K562 (cell line): ENCODE data around the gene IKZF3. TPM values are rescaled to one million over a fixed set of nuclear protein-coding genes. Genes with fewer than 3 reads are reported as not detected.

Experiments
- ATAC-seq: fragments of 200-7000 bp; cut with Tn5 transposase; 3 replicates; pipeline ENCODE4 v1.9.1; 2020; ENCODE audit warnings: moderate library complexity
- BruUV-seq: library from RNA; stranded (reverse); fragments of 400-500 nt; replicated peaks from 2 replicates; lab custom pipeline; 2021; lab: Mats Ljungman, UMichigan
- CTCF ChIA-PET: fragments of 300-600 bp; formaldehyde crosslinking; extraction: SDS; loops from one replicate; lab custom pipeline; 2021; ENCODE audit warnings: low intra/inter-chr PET ratio; lab: Yijun Ruan, JAX
- POLR2A ChIA-PET: fragments of 300-600, 350-650 bp; sonication (Branson Sonifier 250); formaldehyde crosslinking; extraction: SDS; loops from one replicate; lab custom pipeline; 2021; ENCODE audit warnings: antibody characterized with exemption, inconsistent platforms; lab: Yijun Ruan, JAX
- DNase-seq, 4 experiments: peaks; one replicate each; pipeline versions ENCODE4 v3.0.0 to v3.0.0-alpha.2; 2011 to 2018; ENCODE audit warnings: low spot score in 3 of 4, mixed read lengths in 3 of 4; ENCODE audit errors: extremely low read depth in 1 of 4
- FAIRE-seq: peaks from 2 replicates; lab custom pipeline; 2011; peaks lifted over from hg19 to GRCh38; lab: Jason Lieb, UNC
- H2AFZ ChIP-seq: 2 replicates; pipeline ENCODE4 v1.6.0; 2011; ENCODE audit warnings: low read depth, low read length, control low read depth, inconsistent platforms
- H3K27ac ChIP-seq: fragments of 200-600 bp; 3 replicates; pipeline ENCODE4 v1.8.0; 2011; ENCODE audit warnings: low read depth, mild to moderate bottlenecking, control low read depth, inconsistent platforms, low read length, moderate library complexity, mixed read lengths; ENCODE audit errors: extremely low read depth
- H3K27me3 ChIP-seq, 2 experiments: fragments of 300-600 bp in 1 of 2; 2 replicates in 1 of 2; 3 replicates in 1 of 2; pipeline versions ENCODE4 v1.6.0 to v1.8.0; 2011; ENCODE audit warnings: inconsistent platforms in 2 of 2, low read length in 2 of 2, mild to moderate bottlenecking in 1 of 2, mixed read lengths in 1 of 2, moderate library complexity in 1 of 2; ENCODE audit not compliant: control insufficient read depth in 2 of 2, insufficient read depth in 2 of 2
- H3K36me3 ChIP-seq: fragments of 300-600 bp; 3 replicates; pipeline ENCODE4 v1.8.0; 2011; ENCODE audit warnings: mild to moderate bottlenecking, low read length, inconsistent platforms; ENCODE audit not compliant: control insufficient read depth, insufficient read depth
- H3K4me1 ChIP-seq, 2 experiments: fragments of 200-600 bp in 1 of 2; replicated peaks in 1 of 2; 2 replicates in 1 of 2; 3 replicates in 1 of 2; pipeline versions ENCODE4 v1.5.1 to v1.8.0; 2011; ENCODE audit warnings: inconsistent platforms in 2 of 2, low read length in 2 of 2, mild to moderate bottlenecking in 1 of 2, mixed read lengths in 1 of 2, moderate library complexity in 1 of 2; ENCODE audit not compliant: control insufficient read depth in 2 of 2, insufficient read depth in 2 of 2
- H3K4me2 ChIP-seq: 2 replicates; pipeline ENCODE4 v1.6.1; 2011; ENCODE audit warnings: low read length, control low read depth, inconsistent platforms, mixed read lengths; ENCODE audit not compliant: insufficient read depth
- H3K4me3 ChIP-seq: fragments of 200-600 bp; sonication (generic), shearing (Covaris generic); 2 replicates; pipeline ENCODE4 v1.5.1; 2016; ENCODE audit warnings: control low read depth, inconsistent platforms
- H3K79me2 ChIP-seq: fragments of 200-600 bp; 3 replicates; pipeline ENCODE4 v1.8.0; 2011; ENCODE audit warnings: low read length, inconsistent platforms; ENCODE audit not compliant: control insufficient read depth, insufficient read depth
- H3K9ac ChIP-seq, 2 experiments: 2 replicates each; pipeline versions ENCODE4 v1.6.0 to v1.6.1; 2011; ENCODE audit warnings: low read depth in 2 of 2, low read length in 2 of 2, control low read depth in 1 of 2, inconsistent platforms in 1 of 2, mild to moderate bottlenecking in 1 of 2, mixed read lengths in 1 of 2; ENCODE audit not compliant: insufficient read depth in 1 of 2
- H3K9me1 ChIP-seq: one replicate; pipeline ENCODE4 v1.6.0; 2011; ENCODE audit warnings: inconsistent platforms, mild to moderate bottlenecking, low read length, moderate library complexity; ENCODE audit not compliant: control insufficient read depth, insufficient read depth
- H3K9me3 ChIP-seq: replicated peaks from 2 replicates; pipeline ENCODE4 v1.5.1; 2011; ENCODE audit warnings: low read depth, low read length, inconsistent platforms; ENCODE audit not compliant: control insufficient read depth, insufficient read depth
- H4K20me1 ChIP-seq: replicated peaks from 2 replicates; pipeline ENCODE4 v1.6.1; 2011; ENCODE audit warnings: low read length, inconsistent platforms, mixed read lengths; ENCODE audit not compliant: control insufficient read depth, insufficient read depth
- E2F1 ChIP-seq: sonication (generic); formaldehyde crosslinking; IDR thresholded peaks from 2 replicates; pipeline ENCODE4 v1.8.1; 2023; ENCODE audit warnings: mild to moderate bottlenecking, missing genetic modification reagents, moderate library complexity
- ELF1 ChIP-seq: fragments of 200-800 bp; sonication (Bioruptor generic); IDR thresholded peaks from 2 replicates; pipeline ENCODE4 v1.6.1; 2016; ENCODE audit warnings: missing genetic modification characterization, missing compliant biosample characterization
- FOXK1 ChIP-seq: sonication (generic); formaldehyde crosslinking; IDR thresholded peaks from 2 replicates; pipeline ENCODE4 v1.8.0; 2022; ENCODE audit warnings: missing genetic modification reagents, mild to moderate bottlenecking, borderline replicate concordance
- ZNF253 ChIP-seq: fragments of 250-450 bp; sonication (Bioruptor Pico); conservative IDR thresholded peaks from 2 replicates; pipeline ENCODE4 v1.6.1; 2021; ENCODE audit warnings: mild to moderate bottlenecking
- ZNF512 ChIP-seq: IDR thresholded peaks from 2 replicates; pipeline ENCODE4 v1.6.1; 2016; ENCODE audit warnings: missing genetic modification characterization, missing compliant biosample characterization
- ZZZ3 ChIP-seq: fragments of 450-650 bp; IDR thresholded peaks from 2 replicates; pipeline ENCODE4 v1.6.1; 2016; ENCODE audit warnings: antibody characterized with exemption, mild to moderate bottlenecking, moderate library complexity
- WGBS: fragments of 100-300 bp; shearing (Covaris generic); methylation state at CpG from one replicate; pipeline ENCODE4 v1.1.6; 2016; ENCODE audit warnings: low coverage, mixed read lengths; ENCODE audit not compliant: insufficient coverage; ENCODE audit errors: missing lambda C conversion rate; 5-methylcytosine and 5-hydroxymethylcytosine counted together
- in situ Hi-C: fragments of 300-500 bp; cut with MboI; formaldehyde crosslinking; loops from 4 replicates; pipeline ENCODE4 v1.15.0; 2018; ENCODE audit warnings: inconsistent platforms, mixed read lengths
- intact Hi-C: fragments of 100-400 bp; cut with micrococcal nuclease; formaldehyde crosslinking; loops from 2 replicates; pipeline ENCODE4 v1.14.2; 2022
- polyA plus RNA-seq, 8 experiments: library from polyadenylated mRNA; depleted of rRNA in 4 of 8; stranded (reverse) in 5 of 8; unstranded in 3 of 8; fragments of >200 nt; fragmentation: Nextera tagmentation in 2 of 8; fragmentation: Illumina TruSeq in 1 of 8; extraction: Ambion mirVana in 2 of 8; extraction: Trizol in 1 of 8; gene quantifications; 2 replicates each; pipeline versions ENCODE4 v1.2.1 to v1.2.3, GENCODE V29; 2011 to 2014; ENCODE audit warnings: inconsistent platforms in 1 of 8, missing spikeins in 1 of 8
- total RNA-seq, 7 experiments: library from RNA; depleted of rRNA in 6 of 7; stranded (reverse); fragments of >200 nt in 6 of 7; fragmentation: Illumina TruSeq in 2 of 7; extraction: Trizol in 2 of 7; gene quantifications; 2 replicates each; pipeline versions ENCODE4 v1.2.1 to v1.2.3, GENCODE V29; 2011 to 2021; ENCODE audit warnings: low replicate concordance in 1 of 7
- TF ChIP-seq, protein P1 (sequence below): fragments of 250-450 bp; sonication (Bioruptor Pico); IDR thresholded peaks from 2 replicates; pipeline ENCODE4 v1.9.0; 2021; ENCODE audit warnings: mild to moderate bottlenecking, inconsistent platforms

IKZF3 gene
- total and polyA plus RNA-seq, 9 of the 15 experiments (the other 6 are each of a cell fraction or from before 2014, with no cell fraction given) = 0.06 to 1.6 (median 0.62) TPM

- Histone ChIP-seq H3K79me2 (no peaks in the 10 kb centered on the region), H3K36me3 (no peaks in the 10 kb centered on the region), H2AFZ (no peak overlapping the region), H3K9me1 (no peaks in the 10 kb centered on the region), H3K9ac (no peak overlapping the region), H3K4me1 (no peaks in the 10 kb centered on the region; a peak in 1 of 5 replicates), H4K20me1 (no peaks in the 10 kb centered on the region), H3K4me3 (no peak overlapping the region), H3K27ac (no peak overlapping the region), H3K4me2 (no peak overlapping the region), H3K9me3 (no peaks in the 10 kb centered on the region), H3K27me3 (peaks cover 12 to 13% of the 10 kb centered on the region in 2 experiments; a peak in 2 of 5 replicates)
- TF ChIP-seq ZNF253 (CRISPR knock-in tag) = no peak
- no peak for TF ChIP-seq FOXK1
- no peak for TF ChIP-seq E2F1 (CRISPR knock-in tag)
- TF ChIP-seq ZZZ3 = no peak
- no peak for TF ChIP-seq ZNF512 (tag)
- TF ChIP-seq, protein P1, sequence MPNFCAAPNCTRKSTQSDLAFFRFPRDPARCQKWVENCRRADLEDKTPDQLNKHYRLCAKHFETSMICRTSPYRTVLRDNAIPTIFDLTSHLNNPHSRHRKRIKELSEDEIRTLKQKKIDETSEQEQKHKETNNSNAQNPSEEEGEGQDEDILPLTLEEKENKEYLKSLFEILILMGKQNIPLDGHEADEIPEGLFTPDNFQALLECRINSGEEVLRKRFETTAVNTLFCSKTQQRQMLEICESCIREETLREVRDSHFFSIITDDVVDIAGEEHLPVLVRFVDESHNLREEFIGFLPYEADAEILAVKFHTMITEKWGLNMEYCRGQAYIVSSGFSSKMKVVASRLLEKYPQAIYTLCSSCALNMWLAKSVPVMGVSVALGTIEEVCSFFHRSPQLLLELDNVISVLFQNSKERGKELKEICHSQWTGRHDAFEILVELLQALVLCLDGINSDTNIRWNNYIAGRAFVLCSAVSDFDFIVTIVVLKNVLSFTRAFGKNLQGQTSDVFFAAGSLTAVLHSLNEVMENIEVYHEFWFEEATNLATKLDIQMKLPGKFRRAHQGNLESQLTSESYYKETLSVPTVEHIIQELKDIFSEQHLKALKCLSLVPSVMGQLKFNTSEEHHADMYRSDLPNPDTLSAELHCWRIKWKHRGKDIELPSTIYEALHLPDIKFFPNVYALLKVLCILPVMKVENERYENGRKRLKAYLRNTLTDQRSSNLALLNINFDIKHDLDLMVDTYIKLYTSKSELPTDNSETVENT (CRISPR knock-in tag) = no peak
- TF ChIP-seq ELF1 (tag) = no peak
- ATAC-seq (no peak), FAIRE-seq (no peak), DNase-seq (no peak)
- in situ Hi-C loops = no loop called here
- POLR2A ChIA-PET = no interaction called here
- intact Hi-C loops = no loop called here
- CTCF ChIA-PET = no interaction called here
- 0% methylated on average over 2 of the region's 2 CpGs for WGBS
- no TSS peak for BruUV-seq
These were observed 54.9 kb downstream of the IKZF3 start for GRCh38 chr17:39809221-39809620.
